ENCODE measurements around the gene SGTB.

DNA sequence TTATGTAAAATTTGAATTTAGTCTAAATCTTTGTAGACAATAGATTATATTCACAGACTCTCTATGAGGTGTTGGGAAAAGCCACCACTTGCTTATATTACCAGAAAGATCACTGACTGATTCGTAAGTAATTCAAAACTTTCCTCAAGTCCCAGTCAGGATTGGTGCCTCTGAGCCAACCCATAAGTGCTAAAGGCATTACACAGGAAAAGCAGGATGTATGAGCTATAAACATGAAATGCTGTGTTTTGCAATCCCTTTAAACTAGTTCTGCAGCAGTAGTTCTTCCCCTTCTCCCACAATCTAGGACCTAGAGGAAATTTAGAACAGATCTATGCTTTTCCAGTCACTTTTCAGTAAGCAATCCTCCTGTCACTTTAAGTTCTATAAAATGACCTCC, 49.1 kb downstream of the SGTB start:
- TF ChIP-seq, protein P1, sequence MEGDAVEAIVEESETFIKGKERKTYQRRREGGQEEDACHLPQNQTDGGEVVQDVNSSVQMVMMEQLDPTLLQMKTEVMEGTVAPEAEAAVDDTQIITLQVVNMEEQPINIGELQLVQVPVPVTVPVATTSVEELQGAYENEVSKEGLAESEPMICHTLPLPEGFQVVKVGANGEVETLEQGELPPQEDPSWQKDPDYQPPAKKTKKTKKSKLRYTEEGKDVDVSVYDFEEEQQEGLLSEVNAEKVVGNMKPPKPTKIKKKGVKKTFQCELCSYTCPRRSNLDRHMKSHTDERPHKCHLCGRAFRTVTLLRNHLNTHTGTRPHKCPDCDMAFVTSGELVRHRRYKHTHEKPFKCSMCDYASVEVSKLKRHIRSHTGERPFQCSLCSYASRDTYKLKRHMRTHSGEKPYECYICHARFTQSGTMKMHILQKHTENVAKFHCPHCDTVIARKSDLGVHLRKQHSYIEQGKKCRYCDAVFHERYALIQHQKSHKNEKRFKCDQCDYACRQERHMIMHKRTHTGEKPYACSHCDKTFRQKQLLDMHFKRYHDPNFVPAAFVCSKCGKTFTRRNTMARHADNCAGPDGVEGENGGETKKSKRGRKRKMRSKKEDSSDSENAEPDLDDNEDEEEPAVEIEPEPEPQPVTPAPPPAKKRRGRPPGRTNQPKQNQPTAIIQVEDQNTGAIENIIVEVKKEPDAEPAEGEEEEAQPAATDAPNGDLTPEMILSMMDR (optimal IDR thresholded peaks at IDR 0.05 in 1 of 3, IDR thresholded peaks at IDR 0.05 in 1 of 3, conservative IDR thresholded peaks at IDR 0.05 in 1 of 3; ENCODE audit: extremely low read depth in 1 of 3, insufficient read depth in 2 of 3, low read length in 3 of 3) = no peak
- no peak for TF ChIP-seq EZH2 (IDR thresholded peaks at IDR 0.05; ENCODE audit: low read length)

All from keratinocyte (primary cell).